Jurkat, Clone E6-1 (cell line): ENCODE results near the gene SH3TC1.

ENCODE experiments used
- DNase-seq: peaks from one replicate; pipeline ENCODE4 v3.0.0-alpha.2; 2011; ENCODE audit warnings: low read depth, low spot score
- H3K4me3 ChIP-seq: 2 replicates; pipeline ENCODE4 v1.5.1; 2011; ENCODE audit warnings: mild to moderate bottlenecking, low read length, control low read depth, moderate library complexity

SH3TC1 gene

DNA sequence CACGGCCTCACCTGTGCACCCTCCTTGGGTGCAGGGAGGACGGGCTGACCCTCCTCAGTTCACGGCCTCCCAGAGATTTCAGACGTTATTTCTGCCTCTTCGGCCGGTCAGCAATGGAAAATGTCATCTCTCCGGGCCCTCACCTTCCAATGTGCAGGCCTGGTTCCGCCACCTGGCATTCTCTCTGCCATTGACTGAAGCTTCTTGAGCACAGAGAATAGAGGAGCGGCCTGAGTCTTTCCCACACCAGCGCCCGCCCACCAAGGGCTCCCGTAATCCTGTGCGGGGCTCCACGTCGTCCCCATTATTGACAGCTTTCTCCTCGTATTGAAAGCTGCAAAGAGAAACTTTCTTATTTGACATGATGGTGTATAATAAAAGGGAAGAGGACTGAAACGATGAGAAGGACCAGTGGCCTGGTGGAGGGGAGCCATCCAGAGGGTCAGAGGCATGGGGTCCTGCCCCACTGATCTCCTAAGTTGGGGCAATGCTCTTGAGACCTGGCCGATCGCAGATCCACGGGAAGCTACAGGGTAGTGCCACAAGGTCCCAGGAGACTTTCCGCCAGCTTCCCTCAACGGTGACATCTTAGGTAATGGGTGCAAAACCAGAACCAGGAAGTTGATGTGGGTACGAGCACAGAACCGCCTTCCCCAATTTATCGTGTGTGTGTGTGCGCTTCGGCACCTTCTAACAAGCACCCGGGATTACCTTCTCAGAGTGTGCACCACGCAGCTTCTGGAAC lies 91.0 kb downstream of the SH3TC1 start:
- H3K4me3 ChIP-seq: no peak overlapping the region
- DNase-seq: no peak

DNA sequence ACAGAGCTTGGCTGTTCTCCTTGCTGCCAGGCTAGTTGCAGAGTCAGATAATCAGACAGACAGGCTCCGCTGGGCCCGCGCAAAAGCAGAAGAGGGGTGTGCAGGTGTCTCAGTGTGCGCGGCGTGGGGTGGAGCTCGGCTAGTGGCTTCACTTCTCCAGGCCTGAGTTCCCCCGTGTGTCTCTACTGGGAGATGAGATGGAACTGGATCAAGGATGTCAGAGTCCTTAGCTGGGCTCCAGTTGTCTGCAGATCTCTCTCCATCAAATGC lies 91.5 kb downstream of the SH3TC1 start:
- H3K4me3 ChIP-seq: no peak overlapping the region
- no peak for DNase-seq
